ENCODE measurements around the gene PPP2CA. TPM values are rescaled to one million over a fixed set of nuclear protein-coding genes. Genes with fewer than 3 reads are reported as not detected.
"Not testable (repeated sequence)": the region's sequence is repeated elsewhere in the genome, so short reads cannot be mapped to it uniquely, and the experiment has no call there.

The PPP2CA gene
- total RNA-seq, 2 experiments from 2014 or later: 158 to 167 TPM

DNA sequence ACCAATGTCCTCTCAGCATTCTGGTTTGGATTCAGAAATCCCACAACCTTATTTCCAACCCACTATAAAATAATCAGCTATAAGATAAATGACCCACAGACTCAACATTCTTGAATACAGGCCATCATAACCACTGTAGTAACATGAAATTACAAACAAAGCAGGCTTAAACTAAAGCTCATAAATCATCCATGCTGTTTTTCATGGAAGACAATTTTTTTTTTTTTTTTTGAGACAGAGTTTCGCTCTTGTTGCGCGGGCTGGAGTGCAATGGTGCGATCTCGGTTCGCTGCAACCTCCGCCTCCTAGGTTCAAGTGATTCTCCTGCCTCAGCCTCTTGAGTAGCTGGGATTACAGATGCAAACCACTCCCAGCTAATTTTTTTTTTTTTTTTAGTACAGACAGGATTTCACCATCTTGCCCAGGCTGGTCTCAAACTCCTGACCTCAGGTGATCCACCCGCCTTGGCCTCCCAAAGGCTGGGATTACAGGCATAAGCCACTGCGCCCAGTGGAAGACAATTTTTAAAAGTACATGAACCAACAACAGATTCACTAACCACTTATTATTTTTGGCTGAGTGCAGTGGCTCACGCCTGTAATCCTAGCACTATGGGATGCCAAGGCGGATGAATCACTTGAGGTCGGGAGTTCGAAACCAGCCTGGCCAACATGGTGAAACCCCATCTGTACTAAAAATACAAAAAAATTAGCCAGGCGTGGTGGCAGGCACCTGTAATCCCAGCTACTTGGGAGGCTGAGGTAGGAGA, 14.4 kb downstream of the PPP2CA start:
- Mint-ChIP-seq H3K4me1 (ENCODE audit: low read depth) (peaks cover 25% of the 10 kb centered on the region), H3K36me3 (ENCODE audit: low read depth) (peaks cover 15% of the 10 kb centered on the region)
- ATAC-seq; H3K9me3 Mint-ChIP-seq (ENCODE audit: insufficient read depth); H3K4me3 Mint-ChIP-seq; H3K27me3 Mint-ChIP-seq (ENCODE audit: low read depth); DNase-seq; H3K27ac Mint-ChIP-seq: not testable (repeated sequence)
- POLR2A ChIA-PET: interaction anchor here (0.9 kb wide), 2 partner anchors 9 to 16 kb away, joined by 3 to 5 read pairs; no protein-coding TSS in a partner anchor
- CTCF ChIA-PET: interaction anchor here (0.6 to 1.7 kb wide), 6 partner anchors 10 to 376 kb away, joined by 3 to 4 read pairs (median 4); no protein-coding TSS in a partner anchor

GRCh38 chr5:134209477-134210245, 16.2 kb downstream of the PPP2CA start:
- H3K4me1 Mint-ChIP-seq (ENCODE audit: low read depth): peaks cover 20% of the 10 kb centered on the region
- peaks cover 18% of the 10 kb centered on the region for H3K36me3 Mint-ChIP-seq (ENCODE audit: low read depth)
- peak overlapping the region; percentile 20 for H3K27ac Mint-ChIP-seq
- no peaks in the 10 kb centered on the region for H3K9me3 Mint-ChIP-seq (ENCODE audit: insufficient read depth)
- no peak for ATAC-seq
- no peak overlapping the region for H3K4me3 Mint-ChIP-seq
- DNase-seq: no peak
- ChIA-PET POLR2A (interaction anchor here (0.9 kb wide), 1 partner anchor 11 kb away, joined by 3 read pairs; no protein-coding TSS in a partner anchor), CTCF (interaction anchor here (1.0 kb wide), 2 partner anchors 15 to 185 kb away, joined by 3 read pairs; no protein-coding TSS in a partner anchor)
- no peaks in the 10 kb centered on the region for H3K27me3 Mint-ChIP-seq (ENCODE audit: low read depth)

DNA sequence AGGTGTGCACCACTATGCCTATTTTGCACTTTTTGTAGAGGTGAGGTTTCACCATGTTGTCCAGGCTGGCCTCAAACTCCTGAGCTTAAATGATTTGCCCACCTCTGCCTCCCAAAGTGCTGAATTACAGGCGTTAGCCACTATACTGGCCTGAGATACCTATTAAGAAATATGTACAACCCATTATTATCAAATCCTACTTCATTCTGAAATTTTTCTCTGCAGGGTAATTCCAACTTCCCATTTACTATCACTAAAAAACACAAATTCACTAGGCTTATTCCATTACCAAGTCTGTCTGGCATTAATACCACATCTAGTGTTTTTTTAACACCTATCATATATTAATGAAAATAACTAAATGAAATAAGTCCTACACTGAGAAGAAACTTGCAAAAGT, 18.2 kb downstream of the PPP2CA start:
- peaks cover 15% of the 10 kb centered on the region for H3K4me1 Mint-ChIP-seq (ENCODE audit: low read depth)
- H3K9me3 Mint-ChIP-seq (ENCODE audit: insufficient read depth): no peaks in the 10 kb centered on the region
- DNase-seq (no peak), ATAC-seq (no peak)
- no peak overlapping the region for H3K27ac Mint-ChIP-seq
- POLR2A ChIA-PET: interaction anchor here (1.4 kb wide), 1 partner anchor 31 kb away, joined by 7 read pairs; the partner anchor contains the start of gene SKP1
- H3K4me3 Mint-ChIP-seq: no peak overlapping the region
- CTCF ChIA-PET: no interaction called here
- H3K36me3 Mint-ChIP-seq (ENCODE audit: low read depth): peaks cover 29% of the 10 kb centered on the region
- no peaks in the 10 kb centered on the region for H3K27me3 Mint-ChIP-seq (ENCODE audit: low read depth)

- ChIA-PET POLR2A (no interaction called here), CTCF (interaction anchor here (0.8 to 2.0 kb wide), 3 partner anchors 18 to 381 kb away, joined by 3 to 6 read pairs (median 4); no protein-coding TSS in a partner anchor)
- Mint-ChIP-seq H3K4me3 (no peak overlapping the region), H3K4me1 (ENCODE audit: low read depth) (peaks cover 13% of the 10 kb centered on the region), H3K27ac (no peak overlapping the region), H3K9me3 (ENCODE audit: insufficient read depth) (no peaks in the 10 kb centered on the region), H3K36me3 (ENCODE audit: low read depth) (peaks cover 36% of the 10 kb centered on the region), H3K27me3 (ENCODE audit: low read depth) (no peaks in the 10 kb centered on the region)
- DNase-seq (no peak), ATAC-seq (no peak)
These were observed 19.2 kb downstream of the PPP2CA start for GRCh38 chr5:134206627-134207160.

DNA sequence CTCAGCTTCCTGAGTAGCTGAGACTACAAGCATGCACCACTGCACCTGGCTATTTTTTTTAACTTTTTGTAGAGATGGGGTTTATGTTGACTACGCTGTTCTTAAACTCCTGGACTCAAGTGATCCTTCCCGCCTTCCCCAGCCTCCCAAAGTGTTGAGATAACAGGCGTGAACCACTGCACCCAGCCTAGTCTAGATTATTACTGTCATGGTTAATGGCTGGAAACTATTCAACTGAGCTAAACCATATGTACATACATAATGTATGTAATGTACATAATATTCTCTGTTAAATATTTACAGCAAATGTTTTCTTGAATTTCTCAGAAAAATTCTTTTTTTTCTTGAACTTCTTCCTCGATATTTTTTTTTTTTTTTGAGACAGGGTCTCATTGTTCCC, 21.3 kb downstream of the PPP2CA start:
- H3K36me3 Mint-ChIP-seq (ENCODE audit: low read depth): peaks cover 54% of the 10 kb centered on the region

GRCh38 chr5:134203630-134204029, 22.2 kb downstream of the PPP2CA start:
- H3K4me1 Mint-ChIP-seq (ENCODE audit: low read depth): peaks cover 3% of the 10 kb centered on the region
- H3K4me3 Mint-ChIP-seq: no peak overlapping the region
- H3K27ac Mint-ChIP-seq: no peak overlapping the region
- H3K9me3 Mint-ChIP-seq (ENCODE audit: insufficient read depth): no peaks in the 10 kb centered on the region
- no peaks in the 10 kb centered on the region for H3K27me3 Mint-ChIP-seq (ENCODE audit: low read depth)
- H3K36me3 Mint-ChIP-seq (ENCODE audit: low read depth): peaks cover 62% of the 10 kb centered on the region
- DNase-seq: no peak
- ChIA-PET POLR2A (interaction anchor here (1.2 to 1.8 kb wide), 2 partner anchors 12 to 22 kb away, joined by 3 to 6 read pairs; partner anchors contain the start of gene PPP2CA), CTCF (interaction anchor here (0.7 to 3.0 kb wide), 3 partner anchors 20 to 164 kb away, joined by 3 to 8 read pairs (median 4); no protein-coding TSS in a partner anchor)
- no peak for ATAC-seq

More for the DNA sequence above, 21.3 kb downstream of the PPP2CA start:
- CTCF ChIA-PET: interaction anchor here (0.7 to 3.0 kb wide), 3 partner anchors 21 to 165 kb away, joined by 3 to 8 read pairs (median 6); no protein-coding TSS in a partner anchor
- ATAC-seq (no peak), DNase-seq (no peak)
- H3K27me3 Mint-ChIP-seq (ENCODE audit: low read depth): no peaks in the 10 kb centered on the region
- POLR2A ChIA-PET: interaction anchor here (1.2 kb wide), 1 partner anchor 13 kb away, joined by 3 read pairs; no protein-coding TSS in a partner anchor
- no peaks in the 10 kb centered on the region for H3K9me3 Mint-ChIP-seq (ENCODE audit: insufficient read depth)
- H3K4me3 Mint-ChIP-seq: no peak overlapping the region
- peaks cover 10% of the 10 kb centered on the region for H3K4me1 Mint-ChIP-seq (ENCODE audit: low read depth)
- H3K27ac Mint-ChIP-seq: peak overlapping the region; percentile 17

- ATAC-seq: no peak
- H3K4me3 Mint-ChIP-seq: no peak overlapping the region
- POLR2A ChIA-PET: interaction anchor here (3.2 kb wide), 1 partner anchor 19 kb away, joined by 12 read pairs; the partner anchor contains the start of gene SKP1
- no peak for DNase-seq
- peaks cover 55% of the 10 kb centered on the region for H3K36me3 Mint-ChIP-seq (ENCODE audit: low read depth)
- H3K9me3 Mint-ChIP-seq (ENCODE audit: insufficient read depth): no peaks in the 10 kb centered on the region
- H3K27ac Mint-ChIP-seq: no peak overlapping the region
- H3K27me3 Mint-ChIP-seq (ENCODE audit: low read depth): no peaks in the 10 kb centered on the region
- no peaks in the 10 kb centered on the region for H3K4me1 Mint-ChIP-seq (ENCODE audit: low read depth)
- CTCF ChIA-PET: interaction anchor here (1.0 to 3.8 kb wide), 2 partner anchors 11 to 31 kb away, joined by 3 to 26 read pairs; partner anchors contain the start of gene PPP2CA
These were observed 30.2 kb downstream of the PPP2CA start for GRCh38 chr5:134195666-134196065.

DNA sequence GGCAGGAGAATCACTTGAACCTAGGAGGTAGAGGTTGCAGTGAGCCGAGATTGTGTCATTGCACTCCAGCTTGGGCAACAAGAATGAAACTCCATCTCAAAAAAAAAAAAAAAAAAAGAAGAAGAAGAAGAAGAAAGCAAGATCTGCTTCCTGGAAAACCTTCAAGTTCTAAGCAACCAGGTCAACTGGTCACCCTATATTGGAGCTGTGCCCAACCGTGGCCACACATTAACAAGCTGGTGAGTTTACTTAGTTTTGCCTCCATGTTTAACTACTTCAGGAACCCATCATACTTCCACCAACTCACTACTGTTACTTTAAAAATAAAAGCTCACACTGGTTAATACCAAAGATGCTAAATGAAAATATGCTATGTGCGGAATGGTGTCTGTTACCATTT, 36.8 kb downstream of the PPP2CA start:
- CTCF ChIA-PET: interaction anchor here (0.9 to 2.2 kb wide), 3 partner anchors 9 to 398 kb away, joined by 3 to 6 read pairs (median 4); no protein-coding TSS in a partner anchor
- no peak for ATAC-seq
- Mint-ChIP-seq H3K9me3 (ENCODE audit: insufficient read depth) (no peaks in the 10 kb centered on the region), H3K27ac (no peak overlapping the region), H3K27me3 (ENCODE audit: low read depth) (no peaks in the 10 kb centered on the region), H3K4me1 (ENCODE audit: low read depth) (no peaks in the 10 kb centered on the region), H3K36me3 (ENCODE audit: low read depth) (peaks cover 6% of the 10 kb centered on the region), H3K4me3 (no peak overlapping the region)
- no peak for DNase-seq
- POLR2A ChIA-PET: interaction anchor here (6.0 kb wide), 1 partner anchor 12 kb away, joined by 42 read pairs; the partner anchor contains the start of gene SKP1

DNA sequence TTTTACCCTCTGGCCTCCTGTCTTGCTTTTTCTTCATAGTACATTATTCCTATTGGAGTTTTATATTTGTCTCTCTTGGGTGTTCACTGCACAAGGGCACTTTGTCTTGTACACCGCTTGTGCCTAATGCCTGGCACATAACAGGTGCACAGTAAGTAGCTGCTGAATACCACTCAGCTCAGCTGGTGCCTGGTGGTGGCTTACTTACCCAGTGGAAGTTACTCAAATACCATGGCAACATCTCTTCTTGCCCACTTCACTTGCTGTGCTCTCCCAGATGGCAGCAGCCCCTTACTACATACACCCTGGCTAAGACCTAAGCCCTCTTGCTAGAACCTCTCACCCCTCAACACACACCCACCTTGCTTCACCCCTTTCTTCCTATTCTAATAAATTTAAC, 37.8 kb downstream of the PPP2CA start:
- Mint-ChIP-seq H3K4me3 (no peak overlapping the region), H3K4me1 (ENCODE audit: low read depth) (no peaks in the 10 kb centered on the region), H3K27ac (no peak overlapping the region), H3K36me3 (ENCODE audit: low read depth) (peaks cover 2% of the 10 kb centered on the region), H3K27me3 (ENCODE audit: low read depth) (no peaks in the 10 kb centered on the region), H3K9me3 (ENCODE audit: insufficient read depth) (no peaks in the 10 kb centered on the region)
- POLR2A ChIA-PET: interaction anchor here (6.0 kb wide), 1 partner anchor 11 kb away, joined by 42 read pairs; the partner anchor contains the start of gene SKP1
- CTCF ChIA-PET: interaction anchor here (0.9 to 1.6 kb wide), 3 partner anchors 8 to 399 kb away, joined by 4 read pairs; no protein-coding TSS in a partner anchor
- DNase-seq: no peak
- ATAC-seq: no peak

DNA sequence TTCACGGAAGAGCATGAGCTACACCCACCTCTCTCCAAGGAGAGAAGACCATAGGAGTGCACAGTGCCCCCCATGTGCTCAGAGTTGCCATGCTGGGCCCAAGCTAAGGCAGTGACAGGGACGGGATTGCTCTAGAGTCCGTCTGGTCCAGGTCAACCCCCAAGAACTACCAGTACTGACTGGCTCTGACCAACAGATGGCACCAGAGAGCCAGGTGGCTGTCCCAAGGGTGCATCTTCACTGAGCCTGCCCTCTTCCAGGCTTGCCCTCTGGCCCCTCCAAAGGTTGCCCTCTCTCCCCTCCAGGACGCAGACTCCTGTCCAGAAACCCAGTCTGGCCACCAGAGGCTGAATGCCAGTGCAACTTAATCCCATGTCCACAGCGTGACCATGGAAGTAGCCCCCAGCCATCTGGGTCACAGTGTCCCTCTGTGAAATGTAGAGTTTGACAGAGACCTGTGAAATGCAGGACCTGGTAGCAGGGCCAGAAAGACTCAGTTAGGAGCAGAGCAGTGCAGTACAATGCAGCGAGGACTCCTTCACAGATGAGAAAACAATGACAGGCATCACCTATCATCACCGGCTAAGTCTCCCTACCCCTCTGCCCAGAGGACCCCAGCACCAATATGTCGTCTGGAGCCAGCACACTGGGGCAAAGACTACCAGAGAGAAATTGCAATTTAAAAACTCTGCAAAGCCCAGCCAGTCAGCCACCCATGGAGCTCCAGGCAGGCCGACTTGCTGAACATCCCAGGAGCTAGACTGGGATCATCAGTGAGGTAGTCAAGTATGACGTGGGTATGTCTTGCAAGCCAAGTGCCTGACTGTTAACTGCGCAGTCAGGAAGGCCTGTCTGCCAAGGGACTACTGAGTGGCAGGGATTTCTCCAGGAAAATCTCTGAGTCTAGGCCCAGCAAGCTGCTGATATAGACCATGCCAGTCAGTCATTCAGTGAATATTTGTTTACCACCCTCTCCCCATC, 41.4 kb downstream of the PPP2CA start:
- DNase-seq (peak; percentile 82), ATAC-seq (peak; percentile 93)
- Mint-ChIP-seq H3K9me3 (ENCODE audit: insufficient read depth) (no peaks in the 10 kb centered on the region), H3K27me3 (ENCODE audit: low read depth) (no peaks in the 10 kb centered on the region), H3K4me1 (ENCODE audit: low read depth) (no peaks in the 10 kb centered on the region), H3K4me3 (no peak overlapping the region), H3K27ac (no peak overlapping the region), H3K36me3 (ENCODE audit: low read depth) (no peaks in the 10 kb centered on the region)
- ChIA-PET CTCF (interaction anchor here (0.7 to 2.9 kb wide), 30 partner anchors 10 to 424 kb away, joined by 3 to 26 read pairs (median 4); no protein-coding TSS in a partner anchor), POLR2A (interaction anchor here (6.0 kb wide), 1 partner anchor 7 kb away, joined by 42 read pairs; the partner anchor contains the start of gene SKP1)
